SH-SY5Y (cell line): ENCODE results near the gene MAPK10.

ENCODE experiments used
- GATA2 ChIP-seq: IDR thresholded peaks from 2 replicates; pipeline ENCODE4 v1.6.1; 2011; ENCODE audit warnings: mild to moderate bottlenecking, low read depth, low read length
- GATA3 ChIP-seq: IDR thresholded peaks from 2 replicates; pipeline ENCODE4 v1.6.1; 2011; ENCODE audit warnings: low read depth, mild to moderate bottlenecking, low read length, moderate library complexity

The MAPK10 gene

GRCh38 chr4:86132468-86132867 lies 227.4 kb downstream of the MAPK10 start:
- TF ChIP-seq GATA3 (no peak), GATA2 (no peak)

GRCh38 chr4:86131456-86131855 lies 228.4 kb downstream of the MAPK10 start:
- TF ChIP-seq GATA2 (no peak), GATA3 (no peak)

GRCh38 chr4:86130160-86130933 lies 229.5 kb downstream of the MAPK10 start:
- TF ChIP-seq GATA2: no peak; the same call in 1 of the 2 replicates
- TF ChIP-seq GATA3: peak; percentile 36; the same call in 1 of the 2 replicates

- TF ChIP-seq GATA2: no peak
- no peak for TF ChIP-seq GATA3
Observed at GRCh38 chr4:86129546-86129945, 230.3 kb downstream of the MAPK10 start.

GRCh38 chr4:86122404-86122803 lies 237.4 kb downstream of the MAPK10 start:
- TF ChIP-seq GATA3 (no peak), GATA2 (no peak)

GRCh38 chr4:86118711-86119110 lies 241.1 kb downstream of the MAPK10 start:
- TF ChIP-seq GATA3: no peak
- no peak for TF ChIP-seq GATA2

GRCh38 chr4:86117705-86118302 lies 242.0 kb downstream of the MAPK10 start:
- TF ChIP-seq GATA3 (no peak), GATA2 (no peak)

- TF ChIP-seq GATA2 (no peak), GATA3 (no peak)
Observed at GRCh38 chr4:86114563-86114962, 245.3 kb downstream of the MAPK10 start.

GRCh38 chr4:86108834-86109233 lies 251.0 kb downstream of the MAPK10 start:
- no peak for TF ChIP-seq GATA2
- no peak for TF ChIP-seq GATA3

- TF ChIP-seq GATA2 (no peak), GATA3 (no peak)
Observed at GRCh38 chr4:86108137-86108536, 251.7 kb downstream of the MAPK10 start.

GRCh38 chr4:86107112-86107511 lies 252.7 kb downstream of the MAPK10 start:
- TF ChIP-seq GATA2: no peak
- no peak for TF ChIP-seq GATA3

GRCh38 chr4:86106475-86106874 lies 253.4 kb downstream of the MAPK10 start:
- TF ChIP-seq GATA3 (no peak), GATA2 (no peak)

GRCh38 chr4:86101841-86102240 lies 258.0 kb downstream of the MAPK10 start:
- TF ChIP-seq GATA3: no peak
- TF ChIP-seq GATA2: no peak

GRCh38 chr4:86101410-86101809 lies 258.4 kb downstream of the MAPK10 start:
- TF ChIP-seq GATA2 (no peak), GATA3 (no peak)
